H9 (cell line): ENCODE measurements around the gene RXYLT1. TPM values are rescaled to one million over a fixed set of nuclear protein-coding genes. Genes with fewer than 3 reads are reported as not detected.

Experiments
- DNase-seq: peaks from one replicate; pipeline ENCODE4 v3.0.0-alpha.2; 2017
- H2AFZ ChIP-seq: one replicate; pipeline ENCODE4 v1.6.1; 2013; ENCODE audit warnings: mild to moderate bottlenecking, low read length, control low read depth, moderate library complexity
- H2AK5ac ChIP-seq: 2 replicates; pipeline ENCODE4 v1.6.1; 2013; ENCODE audit warnings: low read length, control low read depth, mixed read lengths; ENCODE audit not compliant: insufficient read length
- H2BK120ac ChIP-seq: one replicate; pipeline ENCODE4 v1.6.1; 2013; ENCODE audit warnings: low read depth, mild to moderate bottlenecking, low read length, control low read depth, inconsistent platforms; ENCODE audit not compliant: poor library complexity, severe bottlenecking
- H2BK12ac ChIP-seq: 2 replicates; pipeline ENCODE4 v1.6.1; 2013; ENCODE audit warnings: low read length, control low read depth, mixed read lengths, low read depth; ENCODE audit not compliant: insufficient read length
- H2BK15ac ChIP-seq: 2 replicates; pipeline ENCODE4 v1.6.1; 2013; ENCODE audit warnings: low read depth, low read length, control low read depth
- H2BK20ac ChIP-seq: one replicate; pipeline ENCODE4 v1.6.1; 2013; ENCODE audit warnings: low read depth, mild to moderate bottlenecking, low read length, control low read depth, inconsistent platforms; ENCODE audit not compliant: poor library complexity, severe bottlenecking
- H2BK5ac ChIP-seq: 2 replicates; pipeline ENCODE4 v1.6.1; 2013; ENCODE audit warnings: low read length, control low read depth, mixed read lengths; ENCODE audit not compliant: insufficient read length
- H3K14ac ChIP-seq: 2 replicates; pipeline ENCODE4 v1.6.1; 2013; ENCODE audit warnings: low read length, control low read depth; ENCODE audit not compliant: insufficient read depth
- H3K18ac ChIP-seq: 2 replicates; pipeline ENCODE4 v1.6.1; 2013; ENCODE audit warnings: low read depth, mild to moderate bottlenecking, mixed read lengths, low read length, control low read depth; ENCODE audit not compliant: insufficient read length
- H3K23ac ChIP-seq: 2 replicates; pipeline ENCODE4 v1.6.1; 2013; ENCODE audit warnings: low read length, control low read depth, mixed read lengths, low read depth; ENCODE audit not compliant: insufficient read length
- H3K23me2 ChIP-seq: 2 replicates; pipeline ENCODE4 v1.6.1; 2013; ENCODE audit warnings: low read depth, mild to moderate bottlenecking, mixed read lengths, low read length, control low read depth; ENCODE audit not compliant: insufficient read length, poor library complexity, severe bottlenecking
- H3K27ac ChIP-seq: 2 replicates; pipeline ENCODE4 v1.5.1; 2013; ENCODE audit warnings: low read length, control low read depth, mixed read lengths, low read depth; ENCODE audit not compliant: insufficient read length
- H3K27me3 ChIP-seq: 2 replicates; pipeline ENCODE4 v1.6.1; 2013; ENCODE audit warnings: low read length, control low read depth, inconsistent platforms; ENCODE audit not compliant: insufficient read depth
- H3K4ac ChIP-seq: 2 replicates; pipeline ENCODE4 v1.6.1; 2013; ENCODE audit warnings: low read depth, mild to moderate bottlenecking, control low read depth, inconsistent platforms, low read length, moderate library complexity
- H3K4me1 ChIP-seq: 2 replicates; pipeline ENCODE4 v1.6.1; 2013; ENCODE audit warnings: low read length, control low read depth, inconsistent platforms; ENCODE audit not compliant: insufficient read depth
- H3K4me2 ChIP-seq: 2 replicates; pipeline ENCODE4 v1.6.1; 2013; ENCODE audit warnings: low read length, control low read depth, mixed read lengths; ENCODE audit not compliant: insufficient read length, insufficient read depth
- H3K56ac ChIP-seq: 2 replicates; pipeline ENCODE4 v1.6.1; 2013; ENCODE audit warnings: low read depth, mild to moderate bottlenecking, mixed read lengths, low read length, control low read depth; ENCODE audit not compliant: insufficient read length
- H3K79me1 ChIP-seq: 2 replicates; pipeline ENCODE4 v1.6.1; 2013; ENCODE audit warnings: low read depth, mild to moderate bottlenecking, moderate library complexity, low read length, control low read depth, inconsistent platforms; ENCODE audit not compliant: insufficient read depth, poor library complexity, severe bottlenecking
- H3K79me2 ChIP-seq: 2 replicates; pipeline ENCODE4 v1.6.1; 2013; ENCODE audit warnings: low read length, control low read depth, inconsistent platforms; ENCODE audit not compliant: insufficient read depth
- H3K9ac ChIP-seq: 2 replicates; pipeline ENCODE4 v1.6.1; 2013; ENCODE audit warnings: low read length, control low read depth, mixed read lengths; ENCODE audit not compliant: insufficient read length; ENCODE audit errors: extremely low read depth
- H3K9me3 ChIP-seq: one replicate; pipeline ENCODE4 v1.6.1; 2013; ENCODE audit warnings: low read depth, low read length, inconsistent platforms; ENCODE audit not compliant: control insufficient read depth
- H3T11ph ChIP-seq: one replicate; pipeline ENCODE4 v1.6.1; 2013; ENCODE audit warnings: mild to moderate bottlenecking, low read length, control low read depth, inconsistent platforms
- H4K20me1 ChIP-seq: one replicate; pipeline ENCODE4 v1.6.1; 2013; ENCODE audit not compliant: control insufficient read depth, insufficient read length, insufficient read depth
- H4K5ac ChIP-seq: 2 replicates; pipeline ENCODE4 v1.6.1; 2013; ENCODE audit warnings: low read depth, mild to moderate bottlenecking, mixed read lengths, low read length, control low read depth; ENCODE audit not compliant: insufficient read length
- H4K8ac ChIP-seq: replicated peaks from 2 replicates; pipeline ENCODE4 v1.6.1; 2013; ENCODE audit warnings: low read length, control low read depth, mixed read lengths, low read depth; ENCODE audit not compliant: insufficient read length
- H4K91ac ChIP-seq: 2 replicates; pipeline ENCODE4 v1.6.1; 2013; ENCODE audit warnings: low read depth, mild to moderate bottlenecking, moderate library complexity, mixed read lengths, low read length, control low read depth; ENCODE audit not compliant: insufficient read length
- H3K27ac Mint-ChIP-seq, 3 experiments: 2 replicates in 2 of 3; 3 replicates in 1 of 3; pipeline ENCODE4 v1.8.0; 2020 to 2021; ENCODE audit warnings: mixed read lengths in 3 of 3, mild to moderate bottlenecking in 1 of 3, moderate library complexity in 1 of 3
- H3K27me3 Mint-ChIP-seq: 2 replicates; pipeline ENCODE4 v1.8.0; 2021; ENCODE audit warnings: low read depth, mild to moderate bottlenecking, moderate library complexity, mixed read lengths
- H3K36me3 Mint-ChIP-seq, 3 experiments: 2 replicates in 2 of 3; 3 replicates in 1 of 3; pipeline ENCODE4 v1.8.0; 2020 to 2021; ENCODE audit warnings: low read depth in 3 of 3, mixed read lengths in 3 of 3; ENCODE audit not compliant: insufficient read depth in 1 of 3
- H3K4me1 Mint-ChIP-seq, 2 experiments: 2 replicates each; pipeline ENCODE4 v1.8.0; 2020; ENCODE audit warnings: mixed read lengths in 2 of 2
- H3K4me3 Mint-ChIP-seq, 2 experiments: 2 replicates in 1 of 2; 3 replicates in 1 of 2; pipeline ENCODE4 v1.8.0; 2020 to 2021; ENCODE audit warnings: mild to moderate bottlenecking in 2 of 2, mixed read lengths in 2 of 2, moderate library complexity in 1 of 2
- H3K9me3 Mint-ChIP-seq, 2 experiments: 2 replicates in 1 of 2; 3 replicates in 1 of 2; pipeline ENCODE4 v1.8.0; 2020; ENCODE audit warnings: mild to moderate bottlenecking in 2 of 2, mixed read lengths in 2 of 2, moderate library complexity in 1 of 2
- WGBS: extraction: QIAGEN DNeasy Blood & Tissue Kit; methylation state at CpG from one replicate; pipeline ENCODE4 v1.1.7; 2013; ENCODE audit warnings: missing lambda C conversion rate, low lambda C conversion rate, mixed read lengths; ENCODE audit not compliant: insufficient read length; ENCODE audit errors: extremely low coverage; 5-methylcytosine and 5-hydroxymethylcytosine counted together
- total RNA-seq: library from RNA; stranded (reverse); gene quantifications from 2 replicates; pipeline ENCODE4 v1.2.1, GENCODE V29; 2021
- TF ChIP-seq, protein P1 (sequence below): fragments of 200-600 bp; sonication (generic); conservative IDR thresholded peaks from 3 replicates; pipeline ENCODE4 v1.8.0; 2021; ENCODE audit warnings: antibody characterized with exemption, mild to moderate bottlenecking

The RXYLT1 gene
- total RNA-seq, 1 experiment from 2014 or later = 10.1 TPM

DNA sequence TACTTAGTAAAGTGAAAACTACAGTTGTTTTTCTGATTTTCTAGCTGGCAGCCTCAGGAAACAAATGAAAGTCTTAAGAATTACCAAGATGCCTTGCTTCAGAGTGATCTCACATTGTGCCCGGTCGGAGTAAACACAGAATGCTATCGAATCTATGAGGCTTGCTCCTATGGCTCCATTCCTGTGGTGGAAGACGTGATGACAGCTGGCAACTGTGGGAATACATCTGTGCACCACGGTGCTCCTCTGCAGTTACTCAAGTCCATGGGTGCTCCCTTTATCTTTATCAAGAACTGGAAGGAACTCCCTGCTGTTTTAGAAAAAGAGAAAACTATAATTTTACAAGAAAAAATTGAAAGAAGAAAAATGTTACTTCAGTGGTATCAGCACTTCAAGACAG, 28.9 kb downstream of the RXYLT1 start:
- Histone ChIP-seq H2BK120ac (no peak overlapping the region), H3K23me2 (no peaks in the 10 kb centered on the region), H3K79me1 (no peaks in the 10 kb centered on the region), H4K91ac (no peak overlapping the region), H2AFZ (no peak overlapping the region), H3K9me3 (no peaks in the 10 kb centered on the region), H2BK15ac (no peak overlapping the region), H3K27me3 (no peaks in the 10 kb centered on the region), H3K9ac (no peak overlapping the region), H3K14ac (no peak overlapping the region), H4K5ac (no peak overlapping the region), H2BK5ac (no peak overlapping the region), H3K18ac (no peak overlapping the region), H3K4me2 (no peak overlapping the region), H3K23ac (no peak overlapping the region), H2AK5ac (no peak overlapping the region), H3K4me1 (no peaks in the 10 kb centered on the region), H2BK20ac (no peak overlapping the region), H3K4ac (no peak overlapping the region), H3K79me2 (no peaks in the 10 kb centered on the region), H3K27ac (no peak overlapping the region), H4K20me1 (no peaks in the 10 kb centered on the region), H3K56ac (no peak overlapping the region), H3T11ph (no peak overlapping the region), H2BK12ac (no peak overlapping the region), H4K8ac (no peak overlapping the region)
- Mint-ChIP-seq H3K27me3 (no peaks in the 10 kb centered on the region), H3K9me3 (no peaks in the 10 kb centered on the region), H3K27ac (peak overlapping the region in 1 of 3 experiments; percentile 42; a peak in 1 of 7 replicates), H3K36me3 (peaks cover 0 to 4% (median 3%) of the 10 kb centered on the region in 3 experiments; a peak in 1 of 7 replicates), H3K4me3 (no peak overlapping the region), H3K4me1 (no peaks in the 10 kb centered on the region)
- TF ChIP-seq, protein P1, sequence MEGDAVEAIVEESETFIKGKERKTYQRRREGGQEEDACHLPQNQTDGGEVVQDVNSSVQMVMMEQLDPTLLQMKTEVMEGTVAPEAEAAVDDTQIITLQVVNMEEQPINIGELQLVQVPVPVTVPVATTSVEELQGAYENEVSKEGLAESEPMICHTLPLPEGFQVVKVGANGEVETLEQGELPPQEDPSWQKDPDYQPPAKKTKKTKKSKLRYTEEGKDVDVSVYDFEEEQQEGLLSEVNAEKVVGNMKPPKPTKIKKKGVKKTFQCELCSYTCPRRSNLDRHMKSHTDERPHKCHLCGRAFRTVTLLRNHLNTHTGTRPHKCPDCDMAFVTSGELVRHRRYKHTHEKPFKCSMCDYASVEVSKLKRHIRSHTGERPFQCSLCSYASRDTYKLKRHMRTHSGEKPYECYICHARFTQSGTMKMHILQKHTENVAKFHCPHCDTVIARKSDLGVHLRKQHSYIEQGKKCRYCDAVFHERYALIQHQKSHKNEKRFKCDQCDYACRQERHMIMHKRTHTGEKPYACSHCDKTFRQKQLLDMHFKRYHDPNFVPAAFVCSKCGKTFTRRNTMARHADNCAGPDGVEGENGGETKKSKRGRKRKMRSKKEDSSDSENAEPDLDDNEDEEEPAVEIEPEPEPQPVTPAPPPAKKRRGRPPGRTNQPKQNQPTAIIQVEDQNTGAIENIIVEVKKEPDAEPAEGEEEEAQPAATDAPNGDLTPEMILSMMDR = no peak
- WGBS = no CpG with 5 or more reads among the region's 5 CpGs
- no peak for DNase-seq
